HG03060 (cell line): ENCODE data around the gene ABCD1.

Experiments
- ATAC-seq: cut with Tn5 transposase; IDR thresholded peaks from one replicate; pipeline ENCODE4 v1.9.1; 2021; ENCODE audit warnings: low read depth, moderate number of reproducible peaks; ENCODE audit not compliant: unreplicated experiment

Gene ABCD1

DNA sequence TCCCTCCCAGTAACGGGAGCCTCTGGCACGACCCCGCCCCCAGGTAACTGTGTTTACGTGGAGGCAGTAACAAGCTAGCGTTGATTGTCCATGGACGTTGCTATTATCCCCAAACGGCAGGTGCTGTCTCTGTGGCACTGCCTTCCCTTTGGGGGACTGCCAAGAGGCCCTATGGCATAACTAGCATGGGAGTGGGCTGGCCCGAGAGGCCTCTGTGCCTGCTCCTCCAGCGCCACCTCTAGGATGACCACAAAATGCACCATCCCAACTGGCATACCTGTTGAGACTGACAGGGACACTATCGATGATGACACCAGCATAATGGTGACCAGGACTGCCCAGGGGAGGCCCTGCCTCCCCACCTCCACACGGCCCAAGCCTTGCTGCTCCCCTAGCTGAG lies 57.7 kb downstream of the ABCD1 start:
- ATAC-seq: no peak

DNA sequence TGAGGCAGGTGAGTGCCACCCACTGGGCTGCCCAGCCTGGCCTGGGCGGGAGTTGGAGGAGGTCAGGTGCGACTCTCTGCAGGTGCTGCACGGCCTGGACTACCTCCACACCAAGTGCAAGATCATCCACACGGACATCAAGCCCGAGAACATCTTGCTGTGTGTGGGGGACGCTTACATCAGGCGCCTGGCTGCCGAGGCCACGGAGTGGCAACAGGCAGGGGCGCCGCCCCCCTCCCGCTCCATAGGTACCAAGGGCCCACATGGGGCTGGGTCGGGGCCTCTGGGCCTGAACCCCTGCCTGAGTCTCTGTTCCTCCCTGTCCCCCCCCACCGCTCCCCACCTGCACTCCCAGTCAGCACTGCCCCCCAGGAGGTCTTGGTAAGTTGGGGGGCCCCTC lies 58.2 kb downstream of the ABCD1 start:
- no peak for ATAC-seq

DNA sequence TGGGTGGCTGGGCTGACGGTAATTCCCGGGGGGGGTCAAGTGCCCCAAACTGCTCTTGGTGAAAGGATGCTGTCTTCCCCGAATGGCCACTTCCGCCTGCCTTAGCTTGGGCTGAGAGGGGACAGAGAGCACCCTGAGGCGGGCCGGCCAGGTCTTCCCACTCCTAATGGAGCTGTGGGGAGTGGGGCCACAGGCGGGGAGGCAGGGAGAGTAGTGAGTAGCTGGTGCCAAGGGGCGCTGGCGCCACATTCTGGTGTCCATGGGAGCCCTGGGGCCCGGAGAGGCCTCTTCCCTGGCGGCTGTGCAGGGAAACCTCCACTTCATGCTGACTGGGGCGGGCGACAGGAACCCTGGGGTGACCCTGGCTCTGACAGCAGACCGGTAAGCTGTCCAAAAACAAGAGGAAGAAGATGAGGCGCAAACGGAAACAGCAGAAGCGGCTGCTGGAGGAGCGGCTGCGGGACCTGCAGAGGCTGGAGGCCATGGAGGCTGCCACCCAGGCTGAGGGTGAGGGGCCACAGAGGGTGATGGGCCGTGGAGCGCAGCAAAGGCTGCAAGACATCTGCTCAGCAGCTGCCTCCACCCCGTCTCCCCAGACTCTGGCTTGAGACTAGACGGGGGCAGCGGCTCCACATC lies 58.8 kb downstream of the ABCD1 start:
- ATAC-seq: no peak

DNA sequence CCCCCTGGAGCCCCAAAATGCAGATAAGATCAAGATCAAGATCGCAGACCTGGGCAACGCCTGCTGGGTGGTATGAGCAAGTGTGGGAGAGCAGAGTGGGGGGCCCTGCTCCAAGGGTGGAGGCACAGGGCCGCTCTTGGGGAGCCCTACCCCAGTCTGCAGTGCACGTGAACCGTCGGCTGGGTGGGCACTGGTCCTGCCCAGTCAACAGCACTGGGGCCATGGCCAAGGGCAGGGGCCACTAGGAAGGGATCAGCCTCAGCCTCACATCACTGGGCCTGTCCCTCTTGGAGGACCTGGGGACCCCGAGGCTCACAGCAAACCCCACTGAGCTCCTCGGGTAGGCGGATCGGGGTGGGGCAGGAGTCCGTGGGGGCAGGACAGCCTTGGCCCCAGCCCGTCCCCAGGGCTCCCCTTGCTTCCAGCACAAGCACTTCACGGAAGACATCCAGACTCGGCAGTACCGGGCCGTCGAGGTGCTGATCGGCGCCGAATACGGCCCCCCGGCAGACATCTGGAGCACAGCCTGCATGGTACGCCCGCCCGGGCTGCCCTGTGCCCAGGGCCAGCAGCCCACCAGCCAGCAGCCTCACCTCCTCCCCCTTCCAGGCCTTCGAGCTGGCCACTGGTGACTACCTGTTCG lies 59.8 kb downstream of the ABCD1 start:
- no peak for ATAC-seq

DNA sequence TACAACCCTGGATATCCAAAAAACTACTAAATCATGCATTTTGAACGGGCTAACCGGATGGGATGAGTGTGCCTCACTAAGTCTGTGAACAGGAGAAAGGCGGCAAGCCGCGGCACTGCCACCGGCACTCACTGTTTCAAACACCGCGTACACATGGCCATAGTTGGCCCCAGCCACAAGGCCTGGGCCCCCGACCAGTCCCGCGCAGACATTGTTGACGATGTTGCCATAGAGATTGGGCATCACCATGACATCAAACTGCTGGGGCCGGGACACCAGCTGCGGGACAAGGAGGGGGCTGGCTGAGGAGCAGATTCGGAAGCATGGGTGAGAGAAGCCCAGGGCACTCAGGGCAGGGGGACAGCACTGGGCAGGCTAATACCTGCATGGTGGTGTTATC lies 62.0 kb downstream of the ABCD1 start:
- no peak for ATAC-seq

DNA sequence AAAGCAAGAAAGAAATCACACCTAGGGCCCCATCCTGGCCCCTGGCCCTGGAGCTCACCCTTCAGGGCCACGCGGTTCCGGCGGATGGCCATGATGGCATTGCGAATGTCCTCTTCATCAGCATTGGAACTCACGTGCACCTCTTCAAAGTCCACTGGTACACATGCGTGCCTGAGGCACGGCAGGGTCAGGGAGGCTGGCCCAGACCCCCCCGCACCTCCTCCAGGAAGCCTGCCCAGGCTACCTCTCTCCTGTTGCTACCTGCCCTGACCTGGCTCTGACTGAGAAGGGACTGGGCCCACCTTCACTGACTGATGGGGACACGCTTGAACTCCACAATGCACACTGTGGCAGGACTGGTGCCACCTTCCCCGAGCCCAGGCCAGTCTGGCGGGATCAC lies 65.0 kb downstream of the ABCD1 start:
- ATAC-seq: no peak

DNA sequence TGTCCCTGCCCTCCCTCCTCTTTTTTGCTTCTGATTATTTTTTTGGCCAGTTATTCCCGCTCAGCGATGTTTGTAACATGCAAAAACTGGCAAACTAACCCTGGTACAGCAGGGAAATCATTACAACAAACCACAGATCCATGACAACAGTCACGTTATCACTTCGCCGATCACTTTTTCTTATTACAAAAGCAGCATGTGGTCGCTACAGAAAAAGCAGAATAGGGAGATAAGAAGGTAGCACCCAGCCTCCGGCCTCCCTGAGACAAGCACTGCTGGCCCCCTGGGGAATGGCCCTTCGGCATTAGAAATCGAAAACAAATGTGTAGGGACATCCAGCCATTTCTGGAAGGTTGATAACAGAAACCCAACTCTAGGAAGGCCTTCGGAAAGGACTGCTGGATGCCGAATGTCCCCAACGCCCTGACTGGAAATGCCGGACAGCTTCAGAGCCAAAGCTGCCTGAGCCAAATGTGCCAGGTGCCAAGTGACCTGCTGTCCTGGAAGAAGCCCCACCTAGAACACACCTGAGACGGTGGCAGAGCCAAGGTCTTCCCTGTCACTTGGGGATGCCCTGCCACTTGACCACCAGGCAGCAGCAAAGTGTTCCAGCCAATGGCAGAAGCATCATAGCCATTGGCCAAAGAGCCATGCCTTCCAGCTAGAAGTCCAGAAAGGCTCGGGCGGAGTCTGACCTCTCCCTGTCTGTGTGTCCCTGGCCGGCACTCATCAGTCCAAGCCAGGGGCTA lies 66.6 kb downstream of the ABCD1 start:
- no peak for ATAC-seq

DNA sequence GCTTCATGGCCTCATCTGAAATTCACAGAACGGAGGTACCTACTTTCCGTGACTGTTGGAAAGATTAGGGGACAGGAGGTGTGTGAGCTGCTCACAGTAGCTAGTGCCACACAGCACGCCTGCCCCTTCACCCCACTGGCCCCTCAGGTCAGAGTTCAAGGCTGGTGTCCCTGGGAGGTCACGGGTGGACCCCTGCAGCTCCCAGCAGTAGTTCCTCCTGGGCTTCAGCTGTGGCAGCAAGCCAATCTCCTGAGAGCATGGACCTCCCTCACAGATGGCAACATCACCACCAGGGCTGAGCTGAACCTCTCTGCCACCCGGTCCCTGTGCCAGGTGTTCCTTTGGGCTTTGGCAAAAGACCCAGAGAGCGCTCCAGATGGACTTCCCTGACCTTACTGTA lies 67.7 kb downstream of the ABCD1 start:
- ATAC-seq: no peak

DNA sequence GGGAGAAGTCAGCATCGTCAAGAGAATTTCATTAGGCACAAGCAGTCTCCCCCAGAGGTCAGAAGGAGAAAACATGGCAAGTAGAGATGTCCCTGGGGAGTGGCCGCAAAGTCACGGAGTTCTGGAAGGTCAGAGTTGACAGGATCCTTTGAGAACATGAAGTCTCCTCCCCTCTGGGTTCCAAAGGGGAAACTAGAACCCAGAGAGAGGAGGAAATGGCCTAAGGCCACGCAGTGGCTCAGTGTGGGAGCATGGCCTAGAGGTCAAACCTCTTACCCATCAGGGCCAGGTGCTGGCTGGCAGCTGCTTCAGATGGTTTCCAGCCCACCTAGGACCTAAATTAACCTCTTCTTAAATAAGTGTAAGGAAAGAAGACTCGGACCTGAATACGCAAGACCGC lies 68.6 kb downstream of the ABCD1 start:
- no peak for ATAC-seq
